AG10803 (cell line): Measurements from ENCODE around the gene TTC21B.
A peak's percentile ranks its signal among the peaks of the same experiment; 100 is the strongest.

ENCODE experiments used
- DNase-seq: peaks from one replicate; pipeline ENCODE4 v3.0.0; 2010; ENCODE audit warnings: low read depth
- H3K4me3 ChIP-seq: 2 replicates; pipeline ENCODE4 v1.5.1; 2011; ENCODE audit warnings: mild to moderate bottlenecking, low read length, control low read depth
- TF ChIP-seq, protein P1 (sequence below): conservative IDR thresholded peaks from 2 replicates; pipeline ENCODE4 v1.5.1; 2011; ENCODE audit warnings: mild to moderate bottlenecking, low read length, control low read depth, inconsistent platforms

The TTC21B gene

DNA sequence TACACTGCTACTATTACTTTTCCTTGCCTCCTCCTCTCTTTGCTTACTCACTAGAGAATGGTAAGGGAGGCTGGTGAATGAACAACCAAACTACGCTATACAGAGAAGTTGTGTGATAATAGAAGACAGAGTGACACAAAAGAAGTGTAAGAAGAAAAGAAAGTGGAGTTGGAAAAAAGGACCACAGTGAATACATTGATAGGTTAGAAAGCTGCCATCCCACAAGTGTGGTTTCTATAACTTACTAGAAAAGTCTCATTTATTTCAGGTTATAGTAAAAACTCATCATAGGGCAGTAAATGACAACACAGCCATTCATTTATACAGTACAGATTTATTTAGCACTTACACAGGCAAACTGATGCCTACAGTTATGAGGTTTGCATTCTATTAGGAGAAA lies 77.3 kb downstream of the TTC21B start:
- no peak for DNase-seq
- no peak overlapping the region for H3K4me3 ChIP-seq
- TF ChIP-seq, protein P1, sequence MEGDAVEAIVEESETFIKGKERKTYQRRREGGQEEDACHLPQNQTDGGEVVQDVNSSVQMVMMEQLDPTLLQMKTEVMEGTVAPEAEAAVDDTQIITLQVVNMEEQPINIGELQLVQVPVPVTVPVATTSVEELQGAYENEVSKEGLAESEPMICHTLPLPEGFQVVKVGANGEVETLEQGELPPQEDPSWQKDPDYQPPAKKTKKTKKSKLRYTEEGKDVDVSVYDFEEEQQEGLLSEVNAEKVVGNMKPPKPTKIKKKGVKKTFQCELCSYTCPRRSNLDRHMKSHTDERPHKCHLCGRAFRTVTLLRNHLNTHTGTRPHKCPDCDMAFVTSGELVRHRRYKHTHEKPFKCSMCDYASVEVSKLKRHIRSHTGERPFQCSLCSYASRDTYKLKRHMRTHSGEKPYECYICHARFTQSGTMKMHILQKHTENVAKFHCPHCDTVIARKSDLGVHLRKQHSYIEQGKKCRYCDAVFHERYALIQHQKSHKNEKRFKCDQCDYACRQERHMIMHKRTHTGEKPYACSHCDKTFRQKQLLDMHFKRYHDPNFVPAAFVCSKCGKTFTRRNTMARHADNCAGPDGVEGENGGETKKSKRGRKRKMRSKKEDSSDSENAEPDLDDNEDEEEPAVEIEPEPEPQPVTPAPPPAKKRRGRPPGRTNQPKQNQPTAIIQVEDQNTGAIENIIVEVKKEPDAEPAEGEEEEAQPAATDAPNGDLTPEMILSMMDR: no peak

DNA sequence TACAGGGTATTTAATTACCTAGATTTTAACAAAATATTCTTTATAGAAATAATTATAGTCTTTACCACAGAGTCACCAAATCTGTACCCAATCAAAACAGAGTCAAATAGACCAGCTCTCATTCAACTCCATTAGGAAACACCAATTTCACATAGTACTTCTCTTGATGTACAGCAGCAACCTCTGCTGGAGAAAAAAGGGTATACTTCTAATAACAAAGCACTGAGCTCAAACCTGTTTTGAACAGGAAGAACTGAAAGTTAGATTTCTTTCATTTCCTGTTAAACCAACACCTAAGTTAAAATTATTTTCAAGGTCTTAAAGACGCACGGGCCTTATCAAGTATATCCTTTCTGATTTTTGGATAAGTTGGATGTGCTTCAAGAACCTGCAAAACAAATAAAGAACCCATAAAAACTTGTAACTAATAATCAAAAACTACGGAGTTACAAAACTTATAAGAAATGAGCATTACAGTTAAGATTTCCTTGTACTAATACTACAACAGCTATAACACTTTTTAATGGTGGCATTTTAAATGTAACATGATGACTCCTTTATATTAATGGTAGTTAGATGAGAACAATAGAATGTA lies 79.0 kb downstream of the TTC21B start:
- no peak overlapping the region for H3K4me3 ChIP-seq
- TF ChIP-seq, protein P1: peak; percentile 80
- DNase-seq: peak; percentile 65

- no peak overlapping the region for H3K4me3 ChIP-seq
- TF ChIP-seq, protein P1: no peak
- DNase-seq: peak; percentile 33
Measured at GRCh38 chr2:165872101-165872791, 81.3 kb downstream of the TTC21B start.

- TF ChIP-seq, protein P1: no peak
- H3K4me3 ChIP-seq: no peak overlapping the region
- no peak for DNase-seq
Measured at GRCh38 chr2:165871025-165871424, 82.6 kb downstream of the TTC21B start.

GRCh38 chr2:165870346-165870745 lies 83.2 kb downstream of the TTC21B start:
- DNase-seq: no peak
- TF ChIP-seq, protein P1: no peak

DNA sequence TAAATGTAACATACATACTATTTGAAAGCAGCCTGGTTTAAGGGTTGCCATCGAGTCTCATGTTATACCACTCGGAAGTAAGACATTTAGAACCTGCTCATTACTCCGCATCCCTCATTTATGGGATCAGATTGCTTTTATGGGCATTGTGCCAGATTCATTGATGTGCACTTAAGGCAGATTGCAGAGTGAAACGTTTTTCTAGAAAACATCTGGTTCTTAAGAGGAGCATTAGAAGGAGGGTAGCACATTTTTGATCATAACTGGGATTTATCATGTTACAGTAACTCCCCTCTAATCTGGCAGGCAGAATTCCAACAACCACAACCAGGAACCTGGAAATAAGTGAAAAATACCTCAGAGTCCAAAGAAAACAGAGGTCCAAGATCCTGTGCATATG lies 85.4 kb downstream of the TTC21B start:
- H3K4me3 ChIP-seq: no peak overlapping the region
- TF ChIP-seq, protein P1: no peak
- no peak for DNase-seq

More at GRCh38 chr2:165870346-165870745, 83.2 kb downstream of the TTC21B start:
- H3K4me3 ChIP-seq: no peak overlapping the region

- no peak for DNase-seq
- TF ChIP-seq, protein P1: no peak
Measured at GRCh38 chr2:165864296-165864695, 89.3 kb downstream of the TTC21B start.

More at GRCh38 chr2:165864296-165864695, 89.3 kb downstream of the TTC21B start:
- no peak overlapping the region for H3K4me3 ChIP-seq
